Measurements from ENCODE around the gene AHNAK2.

GRCh38 chr14:105007593-105008264 lies 29.6 kb upstream of the AHNAK2 start:
- no peak for TF ChIP-seq GATA2 (IDR thresholded peaks at IDR 0.05; ENCODE audit: low read depth, low read length)
- no peak for TF ChIP-seq GATA3 (IDR thresholded peaks at IDR 0.05; ENCODE audit: low read depth, low read length)
